Brain (organoid and tissue), 1 donor: ENCODE measurements around the gene ANKRD65. TPM values are rescaled to one million over a fixed set of nuclear protein-coding genes. Genes with fewer than 3 reads are reported as not detected.

Source experiments
- polyA plus RNA-seq: library from polyadenylated mRNA; stranded (reverse); fragments of 350-450 nt; fragmentation: Illumina TruSeq; extraction: RNeasy Lipid Tissue Mini Kit (QIAGEN cat#74804); gene quantifications from one replicate; pipeline ENCODE4 v1.2.3, GENCODE V29; 2015; ENCODE audit warnings: low read depth, low replicate concordance; ENCODE audit not compliant: insufficient read depth

Gene ANKRD65
- polyA plus RNA-seq, 1 donor from 2014 or later: 54.3 TPM

Other genes starting within 250 kb of the ANKRD65 start
- 1.7 TPM for gene TTLL10, start 247.4 kb downstream of the ANKRD65 start, polyA plus RNA-seq
- 2.0 TPM for gene TNFRSF18, start 214.7 kb downstream of the ANKRD65 start, polyA plus RNA-seq
- 1.2 TPM for gene TNFRSF4, start 207.1 kb downstream of the ANKRD65 start, polyA plus RNA-seq
- 119 TPM for gene SDF4, start 189.3 kb downstream of the ANKRD65 start, polyA plus RNA-seq
- 13.5 TPM for gene B3GALT6, start 189.0 kb downstream of the ANKRD65 start, polyA plus RNA-seq
- gene C1QTNF12, start 174.6 kb downstream of the ANKRD65 start, polyA plus RNA-seq: 1.4 TPM
- 45.3 TPM for gene UBE2J2, start 147.4 kb downstream of the ANKRD65 start, polyA plus RNA-seq
- gene SCNN1D, start 140.8 kb downstream of the ANKRD65 start, polyA plus RNA-seq: 1.4 TPM
- 47.9 TPM for gene ACAP3, start 113.3 kb downstream of the ANKRD65 start, polyA plus RNA-seq
- gene PUSL1, start 112.7 kb downstream of the ANKRD65 start, polyA plus RNA-seq: 13.6 TPM
- gene INTS11, start 96.6 kb downstream of the ANKRD65 start, polyA plus RNA-seq: 97.8 TPM
- 28.2 TPM for gene CPTP, start 96.5 kb downstream of the ANKRD65 start, polyA plus RNA-seq
- 0.24 TPM for gene TAS1R3, start 90.0 kb downstream of the ANKRD65 start, polyA plus RNA-seq
- gene DVL1, start 71.9 kb downstream of the ANKRD65 start, polyA plus RNA-seq: 61.7 TPM
- gene MXRA8, start 62.7 kb downstream of the ANKRD65 start, polyA plus RNA-seq: 10.2 TPM
- gene AURKAIP1, start 46.1 kb downstream of the ANKRD65 start, polyA plus RNA-seq: 217 TPM
- 19.4 TPM for gene CCNL2, start 21.9 kb downstream of the ANKRD65 start, polyA plus RNA-seq
- gene MRPL20, start 14.0 kb downstream of the ANKRD65 start, polyA plus RNA-seq: 152 TPM
- 108 TPM for gene VWA1, start 14.4 kb upstream of the ANKRD65 start, polyA plus RNA-seq
- 10.3 TPM for gene ATAD3C, start 28.4 kb upstream of the ANKRD65 start, polyA plus RNA-seq
- gene ATAD3B, start 50.5 kb upstream of the ANKRD65 start, polyA plus RNA-seq: 2.9 TPM
- gene ATAD3A, start 90.9 kb upstream of the ANKRD65 start, polyA plus RNA-seq: 47.5 TPM
- 33.9 TPM for gene TMEM240, start 119.3 kb upstream of the ANKRD65 start, polyA plus RNA-seq
- 231 TPM for gene SSU72, start 153.6 kb upstream of the ANKRD65 start, polyA plus RNA-seq
- 21.7 TPM for gene FNDC10, start 178.9 kb upstream of the ANKRD65 start, polyA plus RNA-seq
- gene MIB2, start 194.2 kb upstream of the ANKRD65 start, polyA plus RNA-seq: 27.2 TPM
- not detected for gene MMP23B, start 210.9 kb upstream of the ANKRD65 start, polyA plus RNA-seq
- gene CDK11B, start 237.7 kb upstream of the ANKRD65 start, polyA plus RNA-seq: 46.9 TPM